GM20000 (cell line): Measurements from ENCODE around the gene FBXO24.
"Not testable (repeated sequence)": the region's sequence is repeated elsewhere in the genome, so short reads cannot be mapped to it uniquely, and the experiment has no call there.

Source experiments
- DNase-seq: peaks from one replicate; pipeline ENCODE4 v3.0.0; 2012; ENCODE audit warnings: low spot score
- CTCF ChIP-seq: IDR thresholded peaks from 2 replicates; pipeline ENCODE4 v1.5.1; 2012; ENCODE audit warnings: mild to moderate bottlenecking, control low read depth; ENCODE audit errors: extremely low read depth, missing control alignments

FBXO24 gene

GRCh38 chr7:100547872-100548271, 38.3 kb upstream of the FBXO24 start:
- DNase-seq = no peak
- TF ChIP-seq CTCF = no peak

- not testable (repeated sequence) for DNase-seq
Measured at GRCh38 chr7:100548446-100548845, 37.7 kb upstream of the FBXO24 start.

GRCh38 chr7:100552532-100552931, 33.6 kb upstream of the FBXO24 start:
- TF ChIP-seq CTCF = no peak

GRCh38 chr7:100553032-100553431, 33.1 kb upstream of the FBXO24 start:
- no peak for DNase-seq
- no peak for TF ChIP-seq CTCF

More at GRCh38 chr7:100552532-100552931, 33.6 kb upstream of the FBXO24 start:
- no peak for DNase-seq

- no peak for TF ChIP-seq CTCF
- no peak for DNase-seq
Measured at GRCh38 chr7:100555701-100556100, 30.4 kb upstream of the FBXO24 start.

GRCh38 chr7:100556541-100556940, 29.6 kb upstream of the FBXO24 start:
- DNase-seq = no peak
- TF ChIP-seq CTCF = no peak

GRCh38 chr7:100559127-100559526, 27.0 kb upstream of the FBXO24 start:
- DNase-seq = no peak
- no peak for TF ChIP-seq CTCF

- TF ChIP-seq CTCF = no peak
- no peak for DNase-seq
Measured at GRCh38 chr7:100561491-100562194, 24.5 kb upstream of the FBXO24 start.
